GM18502 (cell line): ENCODE data around the gene NF1.
A peak's percentile ranks its signal among the peaks of the same experiment; 100 is the strongest.
"Not testable (repeated sequence)": the region's sequence is repeated elsewhere in the genome, so short reads cannot be mapped to it uniquely, and the experiment has no call there.

Experiments used
- ATAC-seq: cut with Tn5 transposase; IDR thresholded peaks from one replicate; pipeline ENCODE4 v1.9.1; 2021; ENCODE audit warnings: mild to moderate bottlenecking; ENCODE audit not compliant: unreplicated experiment, poor library complexity

The NF1 gene

DNA sequence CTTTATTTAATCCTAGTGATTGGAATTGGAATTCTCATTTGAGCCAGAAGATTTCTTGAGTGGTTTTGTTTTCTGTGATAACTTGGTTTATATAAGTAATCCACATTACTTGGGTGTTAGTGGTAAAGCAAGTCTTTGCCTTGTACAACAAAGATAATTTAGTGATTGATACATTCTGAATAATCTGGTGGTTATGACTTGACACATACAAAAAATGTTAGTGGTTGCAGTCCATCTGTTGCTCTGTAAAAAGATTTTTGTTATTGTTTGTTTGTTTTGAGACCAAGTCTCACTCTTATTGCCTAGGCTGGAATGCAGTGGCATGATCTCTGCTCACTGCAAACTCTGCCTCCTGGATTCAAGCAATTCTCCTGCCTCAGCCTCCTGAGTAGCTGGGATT lies 189.1 kb downstream of the NF1 start:
- ATAC-seq, result no peak

GRCh38 chr17:31286587-31286986 lies 191.8 kb downstream of the NF1 start:
- ATAC-seq, result no peak

- not testable (repeated sequence) for ATAC-seq
Observed at GRCh38 chr17:31287932-31288331, 193.2 kb downstream of the NF1 start.

GRCh38 chr17:31289790-31290189 lies 195.0 kb downstream of the NF1 start:
- no peak for ATAC-seq

DNA sequence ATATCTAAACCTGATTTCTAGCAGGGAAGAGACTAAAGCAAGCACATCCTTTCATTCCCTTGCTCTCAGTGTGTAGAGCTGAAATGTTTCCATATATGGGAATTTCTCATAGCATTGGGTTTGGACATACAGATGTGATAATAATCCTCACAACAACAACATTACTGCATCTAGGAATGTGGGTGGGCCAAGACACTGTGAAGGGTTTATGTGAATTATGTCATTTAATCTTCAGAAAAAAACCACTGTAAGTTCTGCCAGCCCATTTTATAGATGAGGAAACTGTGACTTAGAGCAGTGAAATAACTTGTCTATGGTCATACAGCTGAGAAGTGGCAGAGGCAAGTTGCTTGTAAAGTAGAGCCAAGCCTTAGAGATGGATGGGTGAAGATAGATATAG lies 197.0 kb downstream of the NF1 start:
- no peak for ATAC-seq

- no peak for ATAC-seq
Observed at GRCh38 chr17:31293581-31293980, 198.8 kb downstream of the NF1 start.

- no peak for ATAC-seq
Observed at GRCh38 chr17:31294231-31294630, 199.5 kb downstream of the NF1 start.

DNA sequence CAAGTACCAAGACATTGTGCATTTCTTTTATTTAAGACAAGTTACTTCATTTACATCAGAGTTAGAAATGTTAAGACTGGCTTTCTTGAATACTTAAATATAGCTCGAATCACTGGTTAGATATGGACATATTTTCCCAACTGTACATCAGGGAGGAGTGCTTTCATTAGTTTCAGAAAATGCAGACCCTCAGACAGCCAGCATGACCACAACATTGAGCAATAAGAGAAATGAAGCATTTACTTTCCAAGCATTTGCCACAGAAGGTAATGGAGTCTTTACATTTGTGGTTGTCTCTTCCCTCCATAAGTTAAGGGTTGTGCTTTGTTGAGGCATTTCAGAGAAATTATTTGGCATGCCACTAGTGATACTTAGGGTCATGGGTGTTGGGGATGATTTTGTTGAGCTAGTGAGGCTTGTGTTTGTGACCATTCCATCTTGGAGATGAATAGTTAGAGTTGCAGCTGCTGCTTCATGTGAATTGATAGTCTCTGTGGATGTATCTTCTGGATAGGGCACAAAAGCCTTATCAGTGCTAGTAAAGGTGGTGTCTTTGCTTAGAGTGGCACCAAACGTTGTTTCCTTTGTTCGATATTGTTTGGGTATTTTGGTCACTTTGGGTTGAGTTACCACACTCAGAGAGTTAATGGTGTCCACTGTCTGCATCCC lies 200.2 kb downstream of the NF1 start:
- no peak for ATAC-seq

DNA sequence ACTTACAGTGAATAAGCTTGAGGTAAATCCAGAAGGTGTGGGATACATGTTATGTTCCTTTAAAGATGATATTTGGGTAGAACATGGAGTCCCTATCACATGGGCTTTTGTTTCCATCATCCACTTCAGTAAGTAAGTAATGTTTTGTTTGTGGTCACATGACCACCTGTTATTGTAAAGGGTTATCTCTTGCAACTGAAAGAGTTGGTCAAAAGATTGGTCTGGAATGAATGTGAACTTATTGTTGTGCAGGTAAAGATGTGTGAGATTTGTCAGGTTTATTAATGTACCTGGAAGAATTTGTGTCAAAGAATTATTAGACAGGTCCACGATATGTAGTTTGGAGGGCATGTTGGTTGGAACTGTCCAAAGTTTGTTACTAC lies 200.7 kb downstream of the NF1 start:
- no peak for ATAC-seq

DNA sequence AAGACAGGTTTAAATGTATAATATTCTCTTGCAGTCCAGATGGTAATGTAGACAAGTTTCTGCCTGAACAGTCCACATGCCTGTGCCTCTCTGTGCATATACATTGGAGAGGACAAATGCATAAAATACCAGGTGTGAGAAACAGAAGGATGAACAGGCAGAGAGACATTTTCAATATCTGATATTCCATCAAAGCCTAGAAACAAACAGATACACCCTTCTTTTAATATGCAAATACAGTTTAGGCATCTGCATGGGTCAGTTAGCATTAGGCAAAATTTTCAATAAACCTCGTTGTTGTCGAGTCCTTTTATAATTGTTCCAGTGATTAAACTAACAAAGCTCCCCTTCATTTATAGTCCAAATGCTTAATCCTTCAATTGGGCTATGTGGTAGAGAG lies 201.4 kb downstream of the NF1 start:
- no peak for ATAC-seq

DNA sequence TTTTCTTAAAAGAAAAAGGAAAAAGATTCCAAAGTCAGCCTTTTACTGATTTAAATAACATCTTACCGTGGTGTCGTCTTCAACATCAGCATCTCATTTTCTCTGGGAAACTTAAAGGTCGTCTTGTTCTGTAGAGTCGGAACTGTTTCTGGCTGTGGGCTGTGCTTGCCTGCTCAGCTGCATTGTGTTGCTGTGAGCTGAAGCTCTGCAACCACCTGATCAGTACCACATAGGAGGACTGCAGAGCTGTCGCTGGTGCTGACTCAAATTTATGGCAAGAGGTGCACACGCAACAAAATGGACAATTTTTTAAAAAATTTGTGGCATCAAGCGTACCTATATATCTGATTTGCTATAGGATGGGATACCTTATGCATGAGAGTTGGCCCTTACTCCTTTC lies 202.3 kb downstream of the NF1 start, which contains the start of gene OMG:
OMG (minus strand) TSS at position 150 of the 400 bp plus-strand sequence. CDS start 908 bp downstream, outside the sequence.
- no peak for ATAC-seq

- no peak for ATAC-seq
Observed at GRCh38 chr17:31299624-31300023, 204.8 kb downstream of the NF1 start.

- no peak for ATAC-seq
Observed at GRCh38 chr17:31307640-31308039, 212.9 kb downstream of the NF1 start.

DNA sequence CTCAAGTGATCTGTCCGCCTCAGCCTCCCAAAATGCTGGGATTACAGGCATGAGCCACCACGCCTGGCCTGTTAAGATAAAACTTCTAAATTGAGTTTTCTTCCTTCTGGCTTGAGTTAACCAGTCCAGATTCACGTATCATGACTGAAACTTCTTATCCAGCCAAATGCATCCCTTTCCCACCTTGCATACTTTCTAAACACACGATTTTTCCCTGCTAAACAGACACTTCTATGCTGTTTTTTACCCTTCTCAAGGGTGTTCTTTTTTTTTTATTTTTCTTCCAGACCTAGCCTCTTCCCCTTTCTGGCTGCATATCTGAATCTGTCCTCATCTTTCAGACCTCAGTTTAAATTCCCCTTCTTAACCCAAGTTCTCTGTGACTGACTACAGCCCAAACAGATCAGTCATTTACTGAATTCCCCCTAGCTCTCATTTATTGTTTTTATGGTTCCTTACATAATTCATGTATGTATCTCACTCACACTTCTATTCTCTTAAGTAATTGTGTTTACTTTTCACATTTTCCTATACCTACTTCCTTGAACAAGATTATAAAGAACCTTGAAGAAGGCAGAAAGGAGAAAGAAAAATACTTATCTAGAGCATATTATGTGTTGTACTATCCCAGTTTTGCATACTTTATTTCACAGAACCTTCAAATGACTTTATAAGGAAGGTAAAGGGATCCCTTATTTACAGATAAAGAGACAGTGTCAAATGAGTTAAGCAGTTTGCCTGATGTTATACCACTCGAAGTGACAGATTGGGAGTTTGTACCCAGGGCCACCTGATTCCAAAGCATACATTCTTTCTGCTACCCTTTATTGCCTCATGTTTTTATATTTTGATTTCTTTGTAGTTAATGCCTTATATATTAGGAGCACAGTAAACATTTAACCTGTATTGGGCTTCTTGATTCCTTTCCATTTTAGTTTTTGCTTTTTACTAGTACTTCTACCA lies 213.9 kb downstream of the NF1 start:
- no peak for ATAC-seq

GRCh38 chr17:31309556-31309955 lies 214.8 kb downstream of the NF1 start:
- ATAC-seq, result no peak

DNA sequence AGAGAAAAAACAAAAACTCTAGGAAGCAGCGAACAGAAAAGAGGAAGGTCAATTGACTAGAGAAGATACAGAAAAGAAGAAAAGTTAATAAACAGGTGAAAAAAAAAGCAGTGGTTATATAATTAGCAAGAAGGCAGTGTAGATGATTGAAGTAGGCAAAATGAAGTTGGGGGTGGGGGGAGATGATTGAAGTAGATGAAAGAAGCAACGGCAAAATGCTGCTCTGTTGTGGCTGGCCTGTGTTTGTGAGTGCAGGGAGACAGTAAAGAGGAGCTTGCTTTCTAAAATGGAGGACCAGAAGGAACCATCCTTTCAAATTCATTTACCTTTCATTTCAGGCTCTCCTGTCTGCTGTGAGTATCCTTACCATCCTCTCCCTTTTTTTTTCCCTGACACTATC lies 215.5 kb downstream of the NF1 start:
- no peak for ATAC-seq

GRCh38 chr17:31310886-31311285 lies 216.1 kb downstream of the NF1 start:
- ATAC-seq, result no peak

DNA sequence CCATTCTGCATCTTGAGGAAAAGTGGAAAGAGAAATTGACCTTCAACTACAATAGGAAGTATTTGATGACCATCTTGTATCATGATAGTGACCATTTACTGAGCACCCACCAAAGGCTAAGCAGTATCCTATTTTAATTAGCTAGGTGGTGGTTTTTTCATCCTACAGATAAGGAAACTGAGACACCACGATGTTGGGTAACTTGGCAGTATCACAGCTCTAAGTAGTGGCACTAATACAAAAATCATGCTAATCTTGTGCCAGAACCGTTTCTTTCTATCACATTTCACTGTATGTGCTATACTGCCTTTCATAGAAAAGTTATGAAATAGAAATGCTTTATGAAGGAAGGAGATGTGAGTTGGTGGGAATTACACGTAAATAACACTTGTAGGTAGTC lies 216.7 kb downstream of the NF1 start:
- no peak for ATAC-seq

- not testable (repeated sequence) for ATAC-seq
Observed at GRCh38 chr17:31312223-31312622, 217.4 kb downstream of the NF1 start.

- ATAC-seq, result peak; percentile 31
Observed at GRCh38 chr17:31313982-31314781, 219.4 kb downstream of the NF1 start, which contains the start of gene EVI2B. TSS of gene EVI2B (minus strand) at chr17:31314054. CDS start at chr17:31305609, 8,445 bp downstream.

DNA sequence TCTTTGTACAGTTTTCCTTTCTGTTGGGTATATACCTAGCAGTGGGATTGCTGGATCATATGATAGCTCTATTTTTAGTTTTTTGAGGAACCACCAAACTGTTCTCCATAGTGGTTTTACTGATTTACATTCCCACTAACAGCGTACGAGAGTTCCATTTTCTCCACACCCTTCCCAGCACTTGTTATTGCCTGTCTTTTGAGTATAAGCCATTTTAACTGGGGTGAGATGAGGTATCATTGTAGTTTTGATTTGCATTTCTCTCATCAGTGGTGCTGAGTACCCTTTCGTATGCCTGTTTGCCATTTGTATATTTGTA lies 220.0 kb downstream of the NF1 start:
- ATAC-seq, result no peak
